Natural killer cell (primary cell): ENCODE measurements around the gene UQCRHL. TPM values are rescaled to one million over a fixed set of nuclear protein-coding genes. Genes with fewer than 3 reads are reported as not detected.
"Not testable (repeated sequence)": the region's sequence is repeated elsewhere in the genome, so short reads cannot be mapped to it uniquely, and the experiment has no call there.

Experiments used
- ATAC-seq, 3 donors: fragments of 150-1000 bp in 2 of 3; fragments of 200-7000 bp in 1 of 3; cut with Tn5 transposase; 1 replicate in 1 of 3; 2 replicates in 2 of 3; pipeline ENCODE4 v1.10.0; 2021; ENCODE audit warnings: mild to moderate bottlenecking in 2 of 3, moderate library complexity in 2 of 3
- DNase-seq, 2 donors: peaks; one replicate each; pipeline versions ENCODE4 v3.0.0 to v3.0.0-alpha.2; 2013 to 2021; ENCODE audit warnings: mixed read lengths in 1 of 2
- H3K27ac ChIP-seq: one replicate; pipeline ENCODE4 v1.5.1; 2013; ENCODE audit warnings: mild to moderate bottlenecking, low read length
- H3K27me3 ChIP-seq: one replicate; pipeline ENCODE4 v1.6.1; 2013; ENCODE audit warnings: low read length; ENCODE audit not compliant: control insufficient read depth, insufficient read depth
- H3K36me3 ChIP-seq: one replicate; pipeline ENCODE4 v1.6.1; 2013; ENCODE audit warnings: low read length; ENCODE audit not compliant: control insufficient read depth, insufficient read depth
- H3K4me1 ChIP-seq: one replicate; pipeline ENCODE4 v1.6.1; 2013; ENCODE audit warnings: low read length; ENCODE audit not compliant: control insufficient read depth, insufficient read depth
- H3K4me3 ChIP-seq: one replicate; pipeline ENCODE4 v1.5.1; 2013; ENCODE audit warnings: low read length
- H3K9me3 ChIP-seq: one replicate; pipeline ENCODE4 v1.6.1; 2013; ENCODE audit warnings: low read length; ENCODE audit not compliant: control insufficient read depth, insufficient read depth
- H3K27ac Mint-ChIP-seq, 2 donors: one replicate each; pipeline ENCODE4 v1.8.0; 2022; ENCODE audit warnings: mild to moderate bottlenecking in 2 of 2, mixed read lengths in 2 of 2, moderate library complexity in 1 of 2
- H3K27me3 Mint-ChIP-seq, 2 donors: one replicate each; pipeline ENCODE4 v1.8.0; 2022; ENCODE audit warnings: low read depth in 2 of 2, mixed read lengths in 2 of 2
- H3K36me3 Mint-ChIP-seq: one replicate; pipeline ENCODE4 v1.8.0; 2022; ENCODE audit warnings: mixed read lengths
- H3K4me1 Mint-ChIP-seq, 2 donors: one replicate each; pipeline ENCODE4 v1.8.0; 2022; ENCODE audit warnings: mixed read lengths in 2 of 2
- H3K4me3 Mint-ChIP-seq: one replicate; pipeline ENCODE4 v1.8.0; 2022; ENCODE audit warnings: mild to moderate bottlenecking, moderate library complexity, mixed read lengths
- H3K9me3 Mint-ChIP-seq, 2 donors: one replicate each; pipeline ENCODE4 v1.8.0; 2022; ENCODE audit warnings: mixed read lengths in 2 of 2
- WGBS: methylation state at CpG from one replicate; pipeline ENCODE4 v1.1.7; 2013; ENCODE audit warnings: missing lambda C conversion rate; ENCODE audit not compliant: insufficient coverage; 5-methylcytosine and 5-hydroxymethylcytosine counted together
- intact Hi-C: fragments of 100-400 bp; cut with micrococcal nuclease; formaldehyde crosslinking; loops from one replicate; pipeline ENCODE4 v1.14.2; 2022
- total RNA-seq, 4 donors: library from RNA; stranded (reverse); fragments of 120-200 nt in 1 of 4; gene quantifications; one replicate each; pipeline versions ENCODE4 v1.2.3 to v1.2.4, GENCODE V29; 2013 to 2022
- TF ChIP-seq, protein P1 (sequence below): fragments of 200-600 bp; IDR thresholded peaks from one replicate; pipeline ENCODE4 v1.8.0; 2022; ENCODE audit warnings: antibody characterized with exemption

UQCRHL gene
- total RNA-seq, 3 donors from 2014 or later (not counting 1 experiment from before 2014, with no cell fraction given), result 0.87 to 1.2 (median 1.0) TPM

DNA sequence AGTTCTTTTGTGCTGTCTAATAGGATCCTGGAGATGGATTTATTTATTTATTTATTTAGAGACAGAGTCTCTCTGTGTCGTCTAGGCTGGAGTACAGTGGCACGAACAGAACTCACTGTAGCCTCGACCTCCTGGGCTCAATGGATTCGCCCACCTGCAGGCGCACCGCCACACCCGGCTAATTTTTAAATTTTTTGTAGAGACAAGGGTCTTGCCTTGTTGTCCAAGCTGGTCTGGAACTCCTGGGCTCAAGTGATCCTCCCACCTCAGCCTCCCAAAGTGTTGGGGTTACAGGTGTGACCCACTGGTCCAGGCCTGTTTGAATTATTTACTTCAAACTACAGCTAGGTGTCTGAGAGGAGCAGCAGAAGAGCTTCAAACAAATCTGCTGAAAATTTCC lies 30.5 kb upstream of the UQCRHL start:
- H3K9me3 Mint-ChIP-seq, result no peaks in the 10 kb centered on the region
- peak overlapping the region; percentile 96 for H3K4me3 Mint-ChIP-seq
- no peaks in the 10 kb centered on the region for H3K36me3 ChIP-seq
- no peaks in the 10 kb centered on the region for H3K27me3 Mint-ChIP-seq
- no peaks in the 10 kb centered on the region for H3K36me3 Mint-ChIP-seq
- intact Hi-C loops, result loop anchor here (1.0 to 10.0 kb wide), 4 partner anchors 9 to 1067 kb away; partner anchors contain the start of genes SPEN and SZRD1
- no peak for DNase-seq
- TF ChIP-seq, protein P1, sequence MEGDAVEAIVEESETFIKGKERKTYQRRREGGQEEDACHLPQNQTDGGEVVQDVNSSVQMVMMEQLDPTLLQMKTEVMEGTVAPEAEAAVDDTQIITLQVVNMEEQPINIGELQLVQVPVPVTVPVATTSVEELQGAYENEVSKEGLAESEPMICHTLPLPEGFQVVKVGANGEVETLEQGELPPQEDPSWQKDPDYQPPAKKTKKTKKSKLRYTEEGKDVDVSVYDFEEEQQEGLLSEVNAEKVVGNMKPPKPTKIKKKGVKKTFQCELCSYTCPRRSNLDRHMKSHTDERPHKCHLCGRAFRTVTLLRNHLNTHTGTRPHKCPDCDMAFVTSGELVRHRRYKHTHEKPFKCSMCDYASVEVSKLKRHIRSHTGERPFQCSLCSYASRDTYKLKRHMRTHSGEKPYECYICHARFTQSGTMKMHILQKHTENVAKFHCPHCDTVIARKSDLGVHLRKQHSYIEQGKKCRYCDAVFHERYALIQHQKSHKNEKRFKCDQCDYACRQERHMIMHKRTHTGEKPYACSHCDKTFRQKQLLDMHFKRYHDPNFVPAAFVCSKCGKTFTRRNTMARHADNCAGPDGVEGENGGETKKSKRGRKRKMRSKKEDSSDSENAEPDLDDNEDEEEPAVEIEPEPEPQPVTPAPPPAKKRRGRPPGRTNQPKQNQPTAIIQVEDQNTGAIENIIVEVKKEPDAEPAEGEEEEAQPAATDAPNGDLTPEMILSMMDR, result no peak
- no peaks in the 10 kb centered on the region for H3K9me3 ChIP-seq
- H3K27ac ChIP-seq, result peak overlapping the region; percentile 96
- H3K4me1 ChIP-seq, result peaks cover 31% of the 10 kb centered on the region
- H3K4me1 Mint-ChIP-seq, result peaks cover 26 to 35% of the 10 kb centered on the region in 2 donors
- ATAC-seq, result no peak
- H3K27ac Mint-ChIP-seq, result peak overlapping the region; percentile 95 to 99
- H3K27me3 ChIP-seq, result no peaks in the 10 kb centered on the region
- no peak overlapping the region for H3K4me3 ChIP-seq
- WGBS, result 97% methylated on average over 7 of the region's 7 CpGs

DNA sequence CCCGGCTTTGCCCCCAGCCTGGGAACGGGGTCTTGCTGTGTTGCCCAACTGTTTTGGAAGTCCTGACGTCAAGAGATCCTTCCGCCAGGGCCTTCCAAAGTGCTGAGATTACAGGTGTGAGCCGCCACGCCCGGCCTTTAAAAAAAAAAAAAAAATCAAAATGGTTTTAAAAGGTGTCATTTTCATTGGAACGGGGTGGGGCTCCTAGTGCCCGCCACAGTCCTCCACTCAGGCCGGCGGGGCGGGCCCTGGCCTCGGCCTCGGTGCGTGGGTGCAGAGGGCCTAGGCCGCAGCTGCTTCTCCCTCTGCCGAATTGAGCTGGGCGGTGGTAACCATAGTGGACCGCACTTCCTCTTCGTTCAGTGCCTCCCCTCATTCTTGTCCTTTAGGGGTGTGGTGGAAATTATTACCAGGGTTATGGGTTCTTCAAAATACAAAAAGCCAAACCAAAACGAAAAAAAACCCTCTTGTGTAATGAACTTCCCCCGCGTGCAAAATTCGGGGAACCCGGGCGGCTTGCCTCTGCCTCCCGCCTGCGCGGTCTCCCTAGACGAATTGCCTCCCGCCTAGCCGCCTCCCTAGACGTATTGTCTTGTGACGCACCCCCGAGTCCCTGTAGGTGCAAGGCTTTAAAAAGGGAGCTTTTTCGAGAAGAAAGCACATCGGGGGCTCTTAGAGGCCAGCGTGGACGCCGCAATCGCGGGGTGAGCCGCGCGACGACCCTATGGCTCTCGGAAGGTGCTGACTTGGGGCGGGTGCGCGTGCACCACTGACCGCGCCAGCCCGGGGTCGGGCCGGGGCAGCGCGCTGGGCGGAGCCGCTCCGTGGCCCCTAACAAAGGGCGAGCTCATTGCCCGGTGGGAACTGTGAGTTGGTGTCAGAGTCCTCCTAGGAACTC lies 29.6 kb upstream of the UQCRHL start:
- 33% methylated on average over 58 of the region's 62 CpGs for WGBS
- Mint-ChIP-seq H3K27ac (peak overlapping the region; percentile 95 to 99), H3K9me3 (no peaks in the 10 kb centered on the region), H3K4me3 (peak overlapping the region; percentile 96), H3K36me3 (no peaks in the 10 kb centered on the region), H3K27me3 (no peaks in the 10 kb centered on the region), H3K4me1 (peaks cover 26 to 35% of the 10 kb centered on the region in 2 donors)
- no peaks in the 10 kb centered on the region for H3K36me3 ChIP-seq
- TF ChIP-seq, protein P1, result no peak
- H3K4me1 ChIP-seq, result peaks cover 32% of the 10 kb centered on the region
- ATAC-seq (peak; percentile 20 to 51 (median 34)), DNase-seq (peak; percentile 70 to 71)
- intact Hi-C loops, result loop anchor here (1.0 to 10.0 kb wide), 4 partner anchors 10 to 1068 kb away; partner anchors contain the start of genes SPEN and SZRD1
- no peaks in the 10 kb centered on the region for H3K27me3 ChIP-seq
- H3K9me3 ChIP-seq, result no peaks in the 10 kb centered on the region
- H3K4me3 ChIP-seq, result peak overlapping the region; percentile 19
- H3K27ac ChIP-seq, result peak overlapping the region; percentile 96

DNA sequence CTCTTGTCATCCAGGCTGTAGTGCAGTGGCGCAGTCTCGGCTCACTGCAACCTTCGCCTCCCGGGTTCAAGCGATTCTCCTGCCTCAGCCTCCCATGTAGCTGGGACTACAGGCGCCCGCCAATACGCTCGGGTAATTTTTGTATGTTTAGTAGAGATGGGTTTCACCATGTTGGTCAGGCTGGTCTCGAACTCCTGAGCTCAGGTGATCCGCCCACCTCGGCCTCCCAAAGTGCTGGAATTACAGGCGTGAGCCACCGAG lies 29.0 kb upstream of the UQCRHL start:
- not testable (repeated sequence) for H3K36me3 ChIP-seq, H3K27me3 ChIP-seq, H3K27me3 Mint-ChIP-seq, H3K9me3 ChIP-seq, ATAC-seq, H3K9me3 Mint-ChIP-seq, DNase-seq, H3K36me3 Mint-ChIP-seq
- 80% methylated on average over 14 of the region's 14 CpGs for WGBS
- Mint-ChIP-seq H3K27ac (peak overlapping the region; percentile 95 to 99), H3K4me1 (peaks cover 30 to 35% of the 10 kb centered on the region in 2 donors), H3K4me3 (peak overlapping the region; percentile 96)
- peaks cover 32% of the 10 kb centered on the region for H3K4me1 ChIP-seq
- H3K4me3 ChIP-seq, result peak overlapping the region; percentile 80
- H3K27ac ChIP-seq, result peak overlapping the region; percentile 96
- intact Hi-C loops, result loop anchor here (5.0 to 10.0 kb wide), 3 partner anchors 81 to 1068 kb away; partner anchors contain the start of gene SZRD1

DNA sequence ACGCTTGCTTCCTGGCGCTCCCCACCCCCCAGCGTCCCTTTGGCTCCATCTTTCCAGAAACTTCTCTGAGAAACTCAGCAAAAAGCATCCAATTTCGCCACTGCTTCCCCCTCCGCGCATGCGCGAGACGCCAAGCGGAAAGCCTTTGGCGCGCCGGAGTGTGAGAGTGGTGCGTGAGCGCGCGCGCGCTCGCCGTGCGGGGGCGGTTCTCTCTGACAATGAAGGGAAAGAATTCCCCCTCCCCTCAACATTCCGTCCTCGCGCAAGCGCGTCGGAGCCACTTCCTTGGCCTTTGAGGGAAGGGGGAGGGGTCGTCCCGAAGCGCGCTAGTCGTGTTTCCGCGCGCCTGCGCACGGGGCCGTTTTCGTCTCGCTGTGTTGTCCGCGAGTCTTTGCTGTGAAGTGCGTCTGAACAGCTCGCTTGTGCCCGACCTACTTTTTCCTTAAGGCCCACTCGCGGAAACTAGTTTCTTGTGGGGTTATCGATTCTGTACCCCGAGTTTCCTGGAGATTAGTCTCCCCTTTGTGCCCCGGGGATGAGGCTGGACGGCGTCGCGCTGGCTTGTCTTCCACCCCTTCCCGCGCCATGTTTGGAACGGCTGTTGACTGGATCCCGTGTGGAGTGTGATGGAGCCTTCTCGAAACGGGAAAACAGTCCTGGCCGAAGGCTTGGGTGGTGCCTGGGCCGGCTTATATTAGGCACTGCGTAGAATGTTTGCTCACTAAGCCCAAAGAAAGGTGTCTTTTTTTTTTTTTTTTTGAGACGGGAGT lies 28.5 kb upstream of the UQCRHL start:
- H3K4me3 ChIP-seq, result peak overlapping the region; percentile 80
- H3K9me3 ChIP-seq, result no peaks in the 10 kb centered on the region
- Mint-ChIP-seq H3K9me3 (no peaks in the 10 kb centered on the region), H3K36me3 (no peaks in the 10 kb centered on the region), H3K27ac (peak overlapping the region; percentile 95 to 99), H3K4me3 (peak overlapping the region; percentile 96), H3K27me3 (no peaks in the 10 kb centered on the region), H3K4me1 (peaks cover 30 to 35% of the 10 kb centered on the region in 2 donors)
- H3K4me1 ChIP-seq, result peaks cover 32% of the 10 kb centered on the region
- WGBS, result 5% methylated on average over 56 of the region's 66 CpGs
- DNase-seq (peak; percentile 96 to 100), ATAC-seq (peak; percentile 51 to 77 (median 58))
- intact Hi-C loops, result loop anchor here (2.0 to 10.0 kb wide), 4 partner anchors 81 to 1069 kb away; partner anchors contain the start of gene SZRD1
- no peaks in the 10 kb centered on the region for H3K36me3 ChIP-seq
- no peaks in the 10 kb centered on the region for H3K27me3 ChIP-seq
- TF ChIP-seq, protein P1, result no peak
- H3K27ac ChIP-seq, result peak overlapping the region; percentile 96
